Tibial artery (tissue), 4 donors: Measurements from ENCODE around the gene CPAMD8.

Source experiments
- DNase-seq, 2 donors: peaks; one replicate each; pipeline ENCODE4 v3.0.0-alpha.2; 2019
- H3K27ac ChIP-seq, 2 donors: fragments of 200-600 bp; sonication (generic) in 1 of 2; 1 replicate in 1 of 2; 2 replicates in 1 of 2; pipeline ENCODE4 v1.5.1; 2018 to 2019; ENCODE audit warnings: mild to moderate bottlenecking in 1 of 2
- H3K27me3 ChIP-seq, 2 donors: fragments of 200-600 bp; sonication (generic) in 1 of 2; one replicate each; pipeline versions ENCODE4 v1.5.1 to v1.6.0; 2016 to 2019
- H3K36me3 ChIP-seq, 3 donors: fragments of 200-600 bp; sonication (generic) in 2 of 3; one replicate each; pipeline ENCODE4 v1.5.1; 2016 to 2019; ENCODE audit warnings: mild to moderate bottlenecking in 2 of 3
- H3K4me1 ChIP-seq, 4 donors: fragments of 200-600 bp; sonication (generic) in 2 of 4; 1 replicate in 3 of 4; 2 replicates in 1 of 4; pipeline ENCODE4 v1.5.1; 2016 to 2019
- H3K4me3 ChIP-seq, 2 donors: fragments of 200-600 bp; sonication (generic) in 1 of 2; 1 replicate in 1 of 2; 2 replicates in 1 of 2; pipeline ENCODE4 v1.5.1; 2018 to 2019; ENCODE audit warnings: mild to moderate bottlenecking in 2 of 2
- H3K9me3 ChIP-seq, 3 donors: fragments of 200-600 bp; sonication (generic) in 1 of 3; one replicate each; pipeline ENCODE4 v1.5.1; 2016 to 2019
- intact Hi-C: fragments of 100-400 bp; cut with DNase I; formaldehyde crosslinking; loops from one replicate; pipeline ENCODE4 v1.15.0; 2023; ENCODE audit warnings: low total_unique reads
- TF ChIP-seq, protein P1 (sequence below), 2 experiments: fragments of 200-600 bp in 1 of 2; fragments of 450-650 bp in 1 of 2; IDR thresholded peaks; one replicate each; pipeline ENCODE4 v1.5.1; 2017 to 2019; ENCODE audit warnings: antibody characterized with exemption in 2 of 2, mild to moderate bottlenecking in 1 of 2, moderate library complexity in 1 of 2

The CPAMD8 gene

DNA sequence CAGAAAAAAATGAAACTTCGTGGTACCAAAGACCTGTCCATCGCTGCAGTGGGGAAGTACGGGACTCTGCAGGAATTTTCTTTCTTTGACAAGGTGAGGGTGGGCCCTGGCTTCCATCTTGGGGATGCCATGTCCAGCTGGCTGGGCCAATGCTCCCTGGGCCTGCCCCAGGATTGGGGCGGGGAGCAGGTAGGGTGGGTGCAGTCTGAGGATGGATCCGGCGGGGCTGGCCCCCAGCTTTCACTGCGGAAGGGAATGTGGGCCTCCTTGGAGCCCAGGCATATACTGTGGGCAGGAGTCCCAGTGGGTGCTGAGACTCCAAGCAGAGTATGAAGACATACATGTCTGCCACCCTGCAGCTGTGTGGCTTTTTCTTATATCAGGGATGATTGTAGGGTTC, 173.5 kb downstream of the CPAMD8 start:
- TF ChIP-seq, protein P1, sequence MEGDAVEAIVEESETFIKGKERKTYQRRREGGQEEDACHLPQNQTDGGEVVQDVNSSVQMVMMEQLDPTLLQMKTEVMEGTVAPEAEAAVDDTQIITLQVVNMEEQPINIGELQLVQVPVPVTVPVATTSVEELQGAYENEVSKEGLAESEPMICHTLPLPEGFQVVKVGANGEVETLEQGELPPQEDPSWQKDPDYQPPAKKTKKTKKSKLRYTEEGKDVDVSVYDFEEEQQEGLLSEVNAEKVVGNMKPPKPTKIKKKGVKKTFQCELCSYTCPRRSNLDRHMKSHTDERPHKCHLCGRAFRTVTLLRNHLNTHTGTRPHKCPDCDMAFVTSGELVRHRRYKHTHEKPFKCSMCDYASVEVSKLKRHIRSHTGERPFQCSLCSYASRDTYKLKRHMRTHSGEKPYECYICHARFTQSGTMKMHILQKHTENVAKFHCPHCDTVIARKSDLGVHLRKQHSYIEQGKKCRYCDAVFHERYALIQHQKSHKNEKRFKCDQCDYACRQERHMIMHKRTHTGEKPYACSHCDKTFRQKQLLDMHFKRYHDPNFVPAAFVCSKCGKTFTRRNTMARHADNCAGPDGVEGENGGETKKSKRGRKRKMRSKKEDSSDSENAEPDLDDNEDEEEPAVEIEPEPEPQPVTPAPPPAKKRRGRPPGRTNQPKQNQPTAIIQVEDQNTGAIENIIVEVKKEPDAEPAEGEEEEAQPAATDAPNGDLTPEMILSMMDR (IDR thresholded peaks at IDR 0.05), result no peak
- Histone ChIP-seq H3K27me3 (no peaks in the 10 kb centered on the region), H3K36me3 (peaks cover 78 to 99% (median 83%) of the 10 kb centered on the region in 3 donors), H3K27ac (no peak overlapping the region), H3K9me3 (no peaks in the 10 kb centered on the region), H3K4me1 (no peaks in the 10 kb centered on the region), H3K4me3 (no peak overlapping the region)
- intact Hi-C loops, result no loop called here
- DNase-seq, result no peak

DNA sequence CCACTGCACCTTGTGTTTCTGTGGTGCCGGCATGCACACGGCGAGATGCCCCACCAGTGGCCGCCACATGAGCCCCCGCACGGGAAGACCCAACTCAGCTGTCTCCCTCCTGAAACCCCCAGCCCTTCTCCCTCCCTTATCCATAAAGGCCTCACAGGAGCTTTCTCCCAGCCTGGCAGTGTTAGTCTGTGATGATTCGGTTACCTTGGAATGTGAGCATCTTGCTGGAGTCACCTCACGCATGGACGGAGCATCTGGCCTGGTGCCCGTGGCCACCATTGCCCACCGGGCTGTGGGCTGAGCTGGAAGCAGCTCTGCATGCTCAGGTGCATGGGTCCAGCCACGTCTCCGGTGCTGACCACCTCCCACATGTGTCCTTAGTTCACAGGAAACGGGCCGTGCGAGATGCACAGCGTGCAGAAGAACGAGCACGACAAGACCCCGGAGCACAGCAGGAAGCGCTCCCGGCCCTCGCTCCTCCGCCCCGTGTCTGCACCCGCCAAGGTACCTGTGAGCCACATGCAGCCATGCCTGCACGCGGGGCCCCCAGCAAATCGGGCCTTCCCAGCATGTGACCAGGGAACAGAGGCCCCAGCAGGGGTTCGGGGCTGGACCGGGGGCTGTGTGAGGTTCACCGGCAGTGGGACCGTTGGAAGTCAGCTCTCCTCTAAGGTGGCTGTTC, 175.4 kb downstream of the CPAMD8 start:
- Histone ChIP-seq H3K4me3 (no peak overlapping the region), H3K9me3 (no peaks in the 10 kb centered on the region), H3K4me1 (no peaks in the 10 kb centered on the region), H3K27ac (no peak overlapping the region), H3K36me3 (peaks cover 90 to 100% (median 96%) of the 10 kb centered on the region in 3 donors), H3K27me3 (no peaks in the 10 kb centered on the region)
- TF ChIP-seq, protein P1 (IDR thresholded peaks at IDR 0.05), result no peak
- DNase-seq, result no peak
- intact Hi-C loops, result no loop called here

- DNase-seq, result no peak
- TF ChIP-seq, protein P1 (IDR thresholded peaks at IDR 0.05), result no peak
- H3K4me3 ChIP-seq, result no peak overlapping the region
- intact Hi-C loops, result no loop called here
- no peaks in the 10 kb centered on the region for H3K9me3 ChIP-seq
- peaks cover 84 to 100% (median 93%) of the 10 kb centered on the region in 3 donors for H3K36me3 ChIP-seq
- H3K4me1 ChIP-seq, result no peaks in the 10 kb centered on the region
- no peaks in the 10 kb centered on the region for H3K27me3 ChIP-seq
- no peak overlapping the region for H3K27ac ChIP-seq
Observed at GRCh38 chr19:16850133-16850532, 176.5 kb downstream of the CPAMD8 start.

DNA sequence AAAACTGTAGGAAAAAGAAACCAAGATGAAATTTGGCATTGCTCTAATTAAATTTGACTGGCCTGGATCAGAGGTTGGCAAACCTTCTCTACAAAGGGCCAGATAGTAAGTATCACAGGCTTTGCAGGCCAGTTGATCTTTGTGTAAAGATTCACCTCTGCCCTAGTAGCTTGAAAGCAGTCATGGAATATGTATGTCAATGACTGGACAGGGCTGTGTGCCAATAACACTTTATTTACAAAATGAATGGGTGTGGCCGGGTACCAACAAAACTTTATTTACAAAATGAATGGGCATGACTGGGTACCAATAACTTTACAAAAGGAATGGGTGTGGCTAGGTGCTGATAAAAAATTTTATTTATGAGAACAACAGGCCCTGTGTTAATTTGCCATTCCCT, 177.4 kb downstream of the CPAMD8 start:
- intact Hi-C loops, result no loop called here
- Histone ChIP-seq H3K27ac (no peak overlapping the region), H3K27me3 (no peaks in the 10 kb centered on the region), H3K36me3 (peaks cover 78 to 100% (median 93%) of the 10 kb centered on the region in 3 donors), H3K4me3 (no peak overlapping the region), H3K4me1 (no peaks in the 10 kb centered on the region), H3K9me3 (no peaks in the 10 kb centered on the region)
- TF ChIP-seq, protein P1 (IDR thresholded peaks at IDR 0.05), result no peak
- DNase-seq, result no peak

- no peaks in the 10 kb centered on the region for H3K27me3 ChIP-seq
- DNase-seq, result no peak
- H3K4me3 ChIP-seq, result no peak overlapping the region
- peaks cover 71 to 100% (median 93%) of the 10 kb centered on the region in 3 donors for H3K36me3 ChIP-seq
- H3K9me3 ChIP-seq, result no peaks in the 10 kb centered on the region
- H3K27ac ChIP-seq, result no peak overlapping the region
- intact Hi-C loops, result no loop called here
- no peaks in the 10 kb centered on the region for H3K4me1 ChIP-seq
- TF ChIP-seq, protein P1 (IDR thresholded peaks at IDR 0.05), result no peak
Observed at GRCh38 chr19:16847430-16847829, 179.2 kb downstream of the CPAMD8 start.
